Hepatocyte (in vitro differentiated cells): ENCODE measurements around the gene HIGD1C.

Experiments used
- CTCF ChIP-seq: fragments of 200-600 bp; sonication (generic); IDR thresholded peaks from 2 replicates; pipeline ENCODE4 v1.5.1; 2016; ENCODE audit warnings: antibody characterized with exemption, mild to moderate bottlenecking; ENCODE audit not compliant: poor library complexity
- EZH2 ChIP-seq: fragments of 200-600 bp; sonication (generic); IDR thresholded peaks from 2 replicates; pipeline ENCODE4 v1.6.1; 2016; ENCODE audit warnings: antibody characterized with exemption, mild to moderate bottlenecking, borderline replicate concordance

GRCh38 chr12:50924131-50924438, 28.3 kb upstream of the HIGD1C start:
- no peak for TF ChIP-seq EZH2
- TF ChIP-seq CTCF, result no peak
